Breast epithelium (tissue), 3 donors: ENCODE results near the gene TAS1R3.

Experiments used
- CTCF ChIP-seq, 3 donors: fragments of 450-650 bp; IDR thresholded peaks; one replicate each; pipeline ENCODE4 v1.5.1; 2016 to 2017; ENCODE audit warnings: antibody characterized with exemption in 3 of 3, mild to moderate bottlenecking in 3 of 3, moderate library complexity in 3 of 3
- POLR2A ChIP-seq: fragments of 450-650 bp; IDR thresholded peaks from one replicate; pipeline ENCODE4 v1.6.1; 2016; ENCODE audit warnings: antibody characterized with exemption, mild to moderate bottlenecking, moderate library complexity

- no peak for TF ChIP-seq CTCF (IDR thresholded peaks at IDR 0.05)
- no peak for TF ChIP-seq POLR2A
Observed at GRCh38 chr1:1305300-1306069, 25.6 kb upstream of the TAS1R3 start.
